Cerebellar nuclear complex (tissue), 1 donor: ENCODE data around the gene MYOD1.

Experiments
- DNase-seq, 2 experiments: peaks; one replicate each; lab custom pipeline; 2025; lab: John Stamatoyannopoulos, UW

Gene MYOD1

GRCh38 chr11:17702876-17703275 lies 16.5 kb upstream of the MYOD1 start:
- no peak for DNase-seq

- no peak for DNase-seq
These were observed 15.4 kb upstream of the MYOD1 start for GRCh38 chr11:17703951-17704350.

GRCh38 chr11:17707830-17708229 lies 11.5 kb upstream of the MYOD1 start:
- no peak for DNase-seq

GRCh38 chr11:17711836-17712235 lies 7.5 kb upstream of the MYOD1 start:
- DNase-seq: no peak

- DNase-seq: no peak
These were observed 5.5 kb upstream of the MYOD1 start for GRCh38 chr11:17713851-17714250.

- DNase-seq: no peak
These were observed 5.0 kb upstream of the MYOD1 start for GRCh38 chr11:17714356-17714854.

- DNase-seq: no peak
These were observed 4.5 kb upstream of the MYOD1 start for GRCh38 chr11:17714870-17715269.

- no peak for DNase-seq
These were observed 2.6 kb upstream of the MYOD1 start for GRCh38 chr11:17716807-17717206.

- no peak for DNase-seq
These were observed 1.4 kb upstream of the MYOD1 start for GRCh38 chr11:17718015-17718414.

- no peak for DNase-seq
These were observed 835 bp upstream of the MYOD1 start for GRCh38 chr11:17718510-17718962.

- no peak for DNase-seq
These were observed 796 bp downstream of the MYOD1 start for GRCh38 chr11:17719938-17720795.

GRCh38 chr11:17720796-17721171 lies 1.4 kb downstream of the MYOD1 start:
- DNase-seq: no peak

- no peak for DNase-seq
These were observed 2.0 kb downstream of the MYOD1 start for GRCh38 chr11:17721242-17721999.

GRCh38 chr11:17722000-17722643 lies 2.8 kb downstream of the MYOD1 start:
- DNase-seq: no peak

- DNase-seq: no peak
These were observed 4.9 kb downstream of the MYOD1 start for GRCh38 chr11:17724020-17724908.

GRCh38 chr11:17725174-17725573 lies 5.8 kb downstream of the MYOD1 start:
- DNase-seq: no peak

- DNase-seq: no peak
These were observed 10.8 kb downstream of the MYOD1 start for GRCh38 chr11:17730137-17730536.

GRCh38 chr11:17730608-17731462 lies 11.5 kb downstream of the MYOD1 start:
- DNase-seq: peak; percentile 91 to 98

GRCh38 chr11:17733261-17733660 lies 13.9 kb downstream of the MYOD1 start:
- DNase-seq: no peak

GRCh38 chr11:17734418-17734911 lies 15.1 kb downstream of the MYOD1 start, which contains the start of gene KCNC1:
TSS of gene KCNC1 (plus strand) at chr11:17734781. CDS start at chr11:17736003, 1,222 bp downstream.
- no peak for DNase-seq
